ENCODE data around the gene SH2B2. TPM values are rescaled to one million over a fixed set of nuclear protein-coding genes. Genes with fewer than 3 reads are reported as not detected.
A peak's percentile ranks its signal among the peaks of the same experiment; 100 is the strongest.
"Not testable (repeated sequence)": the region's sequence is repeated elsewhere in the genome, so short reads cannot be mapped to it uniquely, and the experiment has no call there.

SH2B2 gene
- total and polyA plus RNA-seq, 3 donors from 2014 or later = 4.6 to 26.6 (median 22.8) TPM

DNA sequence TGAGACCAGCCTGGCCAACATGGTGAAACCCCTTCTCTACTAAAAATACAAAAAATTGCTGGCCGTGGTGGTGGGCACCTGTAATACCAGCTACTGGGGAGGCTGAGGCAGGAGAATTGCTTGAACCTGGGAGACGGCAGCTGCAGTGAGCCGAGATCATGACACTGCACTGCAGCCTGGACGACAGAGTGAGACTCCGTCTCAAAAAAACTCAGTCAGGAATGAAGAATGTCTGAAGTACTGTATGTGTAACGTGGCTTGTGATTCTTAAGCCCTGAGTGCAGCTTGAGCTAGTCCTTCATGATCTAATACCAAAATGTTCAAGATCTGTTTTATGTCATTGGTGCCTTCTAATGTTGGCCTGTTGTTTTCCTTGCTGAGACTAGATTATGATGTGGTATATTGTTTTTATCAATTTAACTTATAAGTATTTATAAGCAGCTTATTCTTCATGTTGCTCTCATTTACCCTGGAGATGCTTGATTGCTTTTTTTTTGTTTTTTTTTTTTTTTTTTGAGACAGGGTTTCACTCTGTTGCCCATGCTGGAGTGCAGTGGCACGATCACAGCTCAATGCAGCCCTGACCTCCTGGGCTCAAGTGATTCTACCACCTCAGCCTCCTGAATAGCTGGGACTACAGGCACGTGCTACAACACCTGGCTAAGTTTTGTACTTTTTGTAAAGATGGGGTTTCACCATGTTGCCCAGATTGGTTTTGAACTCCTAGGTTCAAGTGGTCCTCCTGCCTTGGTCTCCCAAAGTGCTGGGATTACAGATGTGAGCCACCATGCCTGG lies 44.2 kb downstream of the SH2B2 start:
- intact Hi-C loops (cut with DNase I; ENCODE audit: low total_unique reads) = not testable (repeated sequence)

DNA sequence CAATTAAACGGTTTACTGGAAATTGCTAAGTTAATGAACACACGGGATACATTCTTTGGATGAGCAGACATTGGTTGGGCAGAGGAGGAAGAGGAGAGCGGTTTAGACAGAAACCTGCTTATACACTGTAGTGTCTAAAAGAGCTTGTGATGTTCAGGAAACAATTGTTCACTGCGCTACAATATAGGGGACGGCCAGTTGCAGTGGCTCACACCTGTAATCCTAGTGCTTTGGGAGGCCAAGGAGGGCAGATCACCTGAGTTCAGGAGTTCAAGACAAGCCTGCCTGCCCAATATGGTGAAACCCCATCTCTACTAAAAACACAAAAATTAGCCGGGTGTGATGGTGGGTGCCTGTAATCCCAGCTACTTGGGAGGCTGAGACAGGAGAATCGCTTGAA lies 48.9 kb downstream of the SH2B2 start:
- intact Hi-C loops (cut with DNase I; ENCODE audit: low total_unique reads); H3K27me3 ChIP-seq; DNase-seq; H3K9me3 ChIP-seq; H3K36me3 ChIP-seq (ENCODE audit: low read depth, missing control alignments); H3K4me1 ChIP-seq; H3K27ac ChIP-seq; H3K4me3 ChIP-seq: not testable (repeated sequence)
- WGBS, 2 donors = 88 to 89% methylated on average over 7 of the region's 7 CpGs

More for the DNA sequence above, 44.2 kb downstream of the SH2B2 start:
- not testable (repeated sequence) for H3K36me3 ChIP-seq (ENCODE audit: low read depth, missing control alignments); H3K27ac ChIP-seq; DNase-seq; H3K4me1 ChIP-seq; H3K27me3 ChIP-seq; H3K9me3 ChIP-seq; H3K4me3 ChIP-seq
- 92 to 93% methylated on average over 8 of the region's 8 CpGs for WGBS, 2 donors

DNA sequence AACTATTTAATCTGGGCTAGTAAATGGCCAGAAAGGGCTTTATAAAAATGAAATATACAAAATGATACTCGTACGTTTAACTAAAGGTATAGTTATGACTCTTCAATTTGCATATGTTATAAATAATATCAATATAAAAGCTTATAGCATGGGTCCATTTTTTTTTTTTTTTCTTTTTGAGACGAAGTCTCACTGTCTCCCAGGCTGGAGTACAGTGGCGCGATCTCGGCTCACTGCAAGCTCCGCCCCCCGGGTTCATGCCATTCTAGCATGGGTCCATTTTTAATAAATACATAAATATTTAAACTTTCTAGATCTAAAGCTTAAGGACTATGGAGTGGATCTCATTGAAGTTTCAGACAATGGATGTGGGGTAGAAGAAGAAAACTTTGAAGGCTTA lies 50.3 kb downstream of the SH2B2 start:
- intact Hi-C loops (cut with DNase I; ENCODE audit: low total_unique reads); H3K9me3 ChIP-seq; H3K27me3 ChIP-seq; H3K4me3 ChIP-seq; DNase-seq; H3K27ac ChIP-seq; H3K36me3 ChIP-seq (ENCODE audit: low read depth, missing control alignments); H3K4me1 ChIP-seq: not testable (repeated sequence)
- WGBS, 2 donors = 38% methylated on average over 7 of the region's 8 CpGs; no CpG with 5 or more reads in 1 of the 2 donors

DNA sequence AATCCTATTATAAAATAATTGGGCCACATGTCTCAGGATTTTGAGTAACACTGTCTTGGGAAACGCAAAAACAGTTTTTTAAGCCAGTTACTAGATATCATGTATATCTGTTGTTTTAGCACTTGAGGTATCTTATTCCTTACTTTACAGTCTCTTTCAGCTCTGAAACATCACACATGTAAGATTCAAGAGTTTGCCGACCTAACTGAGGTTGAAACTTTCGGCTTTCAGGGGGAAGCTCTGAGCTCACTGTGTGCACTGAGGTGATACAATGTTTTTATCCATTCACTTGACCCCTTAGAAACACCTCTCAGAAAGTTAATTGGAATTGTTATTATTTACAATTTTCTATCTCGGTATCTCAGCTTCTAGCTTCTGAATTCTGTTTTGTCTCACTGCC lies 50.8 kb downstream of the SH2B2 start:
- 51% methylated on average over 4 of the region's 4 CpGs for WGBS, 2 donors
- intact Hi-C loops (cut with DNase I; ENCODE audit: low total_unique reads); H3K4me3 ChIP-seq; DNase-seq; H3K36me3 ChIP-seq (ENCODE audit: low read depth, missing control alignments); H3K9me3 ChIP-seq; H3K27ac ChIP-seq; H3K4me1 ChIP-seq; H3K27me3 ChIP-seq: not testable (repeated sequence)

DNA sequence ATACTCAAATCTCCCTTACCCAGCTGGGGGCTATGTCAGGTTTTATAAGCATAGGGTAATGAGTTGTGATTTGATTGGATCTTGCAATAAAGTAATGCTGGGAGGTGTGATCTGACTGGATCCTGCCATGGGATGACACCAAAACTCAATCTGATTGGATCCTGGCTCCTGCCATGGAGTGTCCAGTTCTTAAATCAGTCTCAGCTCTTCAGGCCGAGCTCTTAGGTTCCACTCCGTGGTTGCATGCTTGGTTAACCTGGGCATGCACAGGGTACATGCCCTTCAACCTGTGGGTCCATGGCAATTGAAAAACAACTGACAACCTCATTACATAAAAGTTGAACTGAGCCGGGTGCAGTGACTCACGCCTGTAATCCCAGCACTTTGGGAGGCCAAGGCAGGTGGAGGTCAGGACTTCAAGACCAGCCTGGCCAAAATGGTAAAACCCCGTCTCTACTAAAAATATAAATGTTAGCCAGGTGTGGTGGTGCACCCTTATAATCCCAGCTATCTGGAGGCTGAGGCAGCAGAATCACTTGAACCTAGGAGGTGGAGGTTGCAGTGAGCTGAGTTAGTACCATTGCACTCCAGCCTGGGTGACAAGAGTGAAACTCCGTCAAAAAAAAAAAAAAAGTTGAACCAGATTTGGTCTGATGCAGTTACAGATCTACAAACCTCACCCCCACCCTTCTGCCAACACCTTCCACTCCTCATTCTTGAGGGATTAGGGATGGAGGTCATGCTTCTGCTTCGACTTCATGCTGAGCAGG lies 54.1 kb downstream of the SH2B2 start:
- DNase-seq; H3K36me3 ChIP-seq (ENCODE audit: low read depth, missing control alignments); intact Hi-C loops (cut with DNase I; ENCODE audit: low total_unique reads): not testable (repeated sequence)

DNA sequence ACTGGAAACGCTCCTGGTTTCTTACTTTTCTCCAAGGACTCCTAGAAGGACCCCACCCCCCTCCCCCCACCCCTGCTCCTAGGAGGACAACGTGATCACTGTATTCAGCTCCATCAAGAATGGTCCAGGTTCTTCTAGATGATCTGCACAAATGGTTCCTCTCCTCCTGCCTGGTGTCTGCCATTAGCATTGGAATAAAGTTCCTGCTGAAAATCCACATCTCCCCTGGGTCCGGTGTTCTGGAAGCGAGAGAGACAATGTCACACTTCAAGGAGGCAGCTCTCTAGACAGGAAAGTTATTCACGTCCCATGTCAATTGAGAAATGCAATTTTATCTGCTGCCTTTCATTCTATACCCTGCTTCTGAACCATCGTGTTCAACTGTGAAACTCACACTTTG lies 60.3 kb downstream of the SH2B2 start:
- DNase-seq; intact Hi-C loops (cut with DNase I; ENCODE audit: low total_unique reads); H3K9me3 ChIP-seq; H3K27ac ChIP-seq; H3K4me1 ChIP-seq; H3K4me3 ChIP-seq; H3K36me3 ChIP-seq (ENCODE audit: low read depth, missing control alignments); H3K27me3 ChIP-seq: not testable (repeated sequence)
- 97 to 100% methylated on average over 2 to 3 of the region's 6 CpGs for WGBS, 2 donors

More for the DNA sequence above, 54.1 kb downstream of the SH2B2 start:
- H3K27ac ChIP-seq, H3K4me3 ChIP-seq, H3K27me3 ChIP-seq, H3K9me3 ChIP-seq, H3K4me1 ChIP-seq: not testable (repeated sequence)
- 93 to 96% methylated on average over 4 to 5 of the region's 7 CpGs for WGBS, 2 donors

DNA sequence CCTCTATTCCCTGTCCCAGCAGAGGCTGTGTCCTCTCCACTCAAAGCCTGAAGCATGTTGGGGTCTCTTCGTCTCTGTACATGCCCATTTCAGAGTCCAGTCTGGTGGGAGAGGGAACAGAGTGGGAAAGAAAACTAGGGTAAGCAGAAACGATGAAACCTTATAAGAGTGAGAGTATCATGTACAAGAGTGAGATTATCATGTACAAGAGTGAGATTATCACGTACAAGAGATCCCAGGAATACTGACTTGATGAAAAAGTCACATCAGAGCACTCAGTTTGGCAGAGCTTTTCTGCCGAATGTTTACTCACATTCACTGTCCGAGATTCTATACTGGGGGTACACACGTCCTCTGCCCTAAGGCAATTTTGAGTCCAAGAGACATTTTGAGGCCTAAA lies 69.7 kb downstream of the SH2B2 start, which contains the start of gene SPDYE6:
SPDYE6 (minus strand) TSS at position 101 of the 400 bp plus-strand sequence. CDS start 421 bp downstream, outside the sequence.
- H3K27ac ChIP-seq; DNase-seq; H3K4me3 ChIP-seq; intact Hi-C loops (cut with DNase I; ENCODE audit: low total_unique reads); H3K4me1 ChIP-seq; H3K36me3 ChIP-seq (ENCODE audit: low read depth, missing control alignments); H3K27me3 ChIP-seq; H3K9me3 ChIP-seq: not testable (repeated sequence)
- no CpG with 5 or more reads among the region's 6 CpGs for WGBS, 2 donors

DNA sequence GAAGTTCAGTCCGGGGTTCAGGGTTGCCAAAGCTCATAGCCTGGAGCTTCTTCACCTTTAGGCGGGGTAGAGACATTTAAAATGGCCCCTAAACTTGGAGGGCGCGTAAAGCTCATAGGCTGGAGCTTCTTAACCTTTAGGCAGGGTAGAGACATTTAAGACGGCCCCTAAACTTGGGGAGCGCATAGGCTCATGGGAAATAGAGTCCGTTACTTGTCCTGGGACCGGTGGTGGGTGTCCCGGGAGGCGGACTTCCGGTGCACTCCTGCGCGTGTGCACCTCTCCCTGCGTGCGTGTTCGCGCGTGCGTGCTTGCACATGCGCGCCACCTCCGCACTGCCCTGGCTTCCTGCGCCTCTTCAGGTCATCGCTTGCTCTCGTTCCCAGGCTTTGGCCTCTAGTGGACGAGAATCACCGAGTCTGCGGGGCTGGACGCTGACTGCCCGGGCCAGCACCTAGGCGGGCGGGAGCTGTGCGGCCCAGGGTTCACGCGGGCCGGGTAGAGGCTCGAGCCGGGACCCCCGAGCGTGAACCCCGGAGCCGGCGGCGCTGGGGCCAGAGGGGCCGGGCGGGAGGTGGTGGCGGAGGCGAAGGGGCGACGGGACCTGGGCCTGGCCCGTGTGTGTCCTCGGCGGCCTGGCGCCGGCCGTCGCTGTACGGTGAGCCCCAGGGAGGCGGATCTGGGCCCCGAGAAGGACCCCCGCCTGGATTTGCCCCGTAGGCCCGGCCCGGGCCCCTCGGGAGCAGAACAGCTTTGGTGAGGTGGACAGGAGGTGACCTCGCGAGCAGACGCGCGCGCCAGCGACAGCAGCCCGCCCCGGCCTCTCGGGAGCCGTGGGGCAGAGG lies 77.1 kb downstream of the SH2B2 start:
- Histone ChIP-seq H3K27ac (peak overlapping the region; percentile 87 to 92), H3K4me3 (peak overlapping the region; percentile 94 to 95)
- peak; percentile 99 for DNase-seq
- H3K9me3 ChIP-seq; intact Hi-C loops (cut with DNase I; ENCODE audit: low total_unique reads); H3K4me1 ChIP-seq; H3K36me3 ChIP-seq (ENCODE audit: low read depth, missing control alignments); H3K27me3 ChIP-seq: not testable (repeated sequence)
- TF ChIP-seq, protein P1, sequence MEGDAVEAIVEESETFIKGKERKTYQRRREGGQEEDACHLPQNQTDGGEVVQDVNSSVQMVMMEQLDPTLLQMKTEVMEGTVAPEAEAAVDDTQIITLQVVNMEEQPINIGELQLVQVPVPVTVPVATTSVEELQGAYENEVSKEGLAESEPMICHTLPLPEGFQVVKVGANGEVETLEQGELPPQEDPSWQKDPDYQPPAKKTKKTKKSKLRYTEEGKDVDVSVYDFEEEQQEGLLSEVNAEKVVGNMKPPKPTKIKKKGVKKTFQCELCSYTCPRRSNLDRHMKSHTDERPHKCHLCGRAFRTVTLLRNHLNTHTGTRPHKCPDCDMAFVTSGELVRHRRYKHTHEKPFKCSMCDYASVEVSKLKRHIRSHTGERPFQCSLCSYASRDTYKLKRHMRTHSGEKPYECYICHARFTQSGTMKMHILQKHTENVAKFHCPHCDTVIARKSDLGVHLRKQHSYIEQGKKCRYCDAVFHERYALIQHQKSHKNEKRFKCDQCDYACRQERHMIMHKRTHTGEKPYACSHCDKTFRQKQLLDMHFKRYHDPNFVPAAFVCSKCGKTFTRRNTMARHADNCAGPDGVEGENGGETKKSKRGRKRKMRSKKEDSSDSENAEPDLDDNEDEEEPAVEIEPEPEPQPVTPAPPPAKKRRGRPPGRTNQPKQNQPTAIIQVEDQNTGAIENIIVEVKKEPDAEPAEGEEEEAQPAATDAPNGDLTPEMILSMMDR (IDR thresholded peaks at IDR 0.05) = peak in 2 of 3 experiments; percentile 24 to 40
- whole genome bisulfite sequencing, 2 donors = 0 to 1% methylated on average over 6 to 62 of the region's 76 CpGs

DNA sequence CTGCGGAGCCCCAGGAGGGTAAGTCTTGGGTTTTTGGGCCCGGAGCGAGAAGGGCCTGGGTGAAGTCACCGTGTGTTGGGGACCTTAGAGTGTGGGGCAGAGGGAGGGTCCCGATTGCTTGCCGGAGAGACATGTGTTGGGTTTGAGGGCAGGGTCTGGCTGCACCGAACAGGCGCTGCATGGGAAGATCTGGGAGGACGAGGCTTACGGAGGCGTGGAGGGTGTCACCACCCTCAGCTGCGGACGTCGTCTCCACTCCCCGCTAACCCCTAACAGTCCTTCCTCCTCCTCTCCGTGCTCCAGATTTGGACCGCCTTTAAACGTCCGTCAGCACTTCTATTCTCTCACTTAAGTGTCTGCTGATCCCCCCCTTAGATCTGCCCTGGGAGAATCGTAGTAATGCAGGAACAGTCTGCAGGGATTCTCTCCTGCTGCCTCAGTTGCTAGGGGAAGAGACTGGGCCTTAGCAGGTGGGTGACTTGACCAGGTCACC lies 77.8 kb downstream of the SH2B2 start:
- H3K36me3 ChIP-seq (ENCODE audit: low read depth, missing control alignments); H3K4me1 ChIP-seq; DNase-seq; intact Hi-C loops (cut with DNase I; ENCODE audit: low total_unique reads); H3K27me3 ChIP-seq; H3K9me3 ChIP-seq: not testable (repeated sequence)
- peak overlapping the region; percentile 94 to 95 for H3K4me3 ChIP-seq
- peak overlapping the region; percentile 87 to 92 for H3K27ac ChIP-seq
- 0 to 2% methylated on average over 13 to 19 of the region's 20 CpGs for WGBS, 2 donors

DNA sequence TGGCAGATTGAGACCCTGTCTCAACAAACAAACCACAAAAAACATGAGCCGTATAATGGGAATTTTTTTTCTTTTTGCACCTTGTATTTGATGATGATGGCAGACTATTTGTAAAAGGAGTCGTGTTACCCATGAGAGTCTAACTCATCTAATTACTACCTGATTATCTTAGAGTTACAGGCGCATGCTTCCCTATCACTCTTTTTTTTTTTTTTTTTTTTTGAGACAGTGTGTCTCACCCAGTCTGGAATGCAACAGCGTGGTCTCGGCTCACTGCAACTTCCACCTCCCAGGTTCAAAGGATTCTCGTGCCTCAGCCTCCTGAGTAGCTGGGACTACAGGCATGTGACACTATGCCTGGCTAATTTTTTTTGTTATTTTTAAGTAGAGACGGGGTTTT lies 78.7 kb downstream of the SH2B2 start:
- H3K27me3 ChIP-seq; H3K4me1 ChIP-seq; H3K36me3 ChIP-seq (ENCODE audit: low read depth, missing control alignments); H3K27ac ChIP-seq; H3K4me3 ChIP-seq; H3K9me3 ChIP-seq; intact Hi-C loops (cut with DNase I; ENCODE audit: low total_unique reads); DNase-seq: not testable (repeated sequence)
- WGBS, 2 donors = 50 to 64% methylated on average over 7 of the region's 7 CpGs
